Bone marrow (tissue), 2 donors: Measurements from ENCODE around the gene RBFOX2.

Experiments used
- DNase-seq, 2 donors: peaks; one replicate each; lab custom pipeline; 2025; lab: John Stamatoyannopoulos, UW

Gene RBFOX2

GRCh38 chr22:35690001-35690400, 338.6 kb downstream of the RBFOX2 start:
- DNase-seq = no peak

- DNase-seq = no peak
Observed at GRCh38 chr22:35688913-35689675, 339.5 kb downstream of the RBFOX2 start.
